Keratinocyte (primary cell): Measurements from ENCODE around the gene TRAP1. TPM values are rescaled to one million over a fixed set of nuclear protein-coding genes. Genes with fewer than 3 reads are reported as not detected.

ENCODE experiments used
- DNase-seq: peaks from one replicate; pipeline ENCODE4 v3.0.0-alpha.2; 2011; ENCODE audit warnings: low read depth, missing footprints, low spot score
- FAIRE-seq: peaks from 2 replicates; lab custom pipeline; 2011; peaks lifted over from hg19 to GRCh38; lab: Jason Lieb, UNC
- H2AFZ ChIP-seq: 2 replicates; pipeline ENCODE4 v1.6.0; 2012; ENCODE audit warnings: low read length, control low read depth, inconsistent platforms; ENCODE audit not compliant: control insufficient read depth
- H3K27ac ChIP-seq: 2 replicates; pipeline ENCODE4 v1.5.1; 2011; ENCODE audit warnings: low read length; ENCODE audit not compliant: control insufficient read depth, insufficient read depth
- H3K27me3 ChIP-seq: 3 replicates; pipeline ENCODE4 v1.6.0; 2011; ENCODE audit warnings: low read length; ENCODE audit not compliant: control insufficient read depth, insufficient read depth; ENCODE audit errors: extremely low read depth
- H3K36me3 ChIP-seq, 2 experiments: 2 replicates in 1 of 2; 3 replicates in 1 of 2; pipeline ENCODE4 v1.5.1; 2011; ENCODE audit warnings: low read length in 2 of 2, mild to moderate bottlenecking in 1 of 2; ENCODE audit not compliant: control insufficient read depth in 2 of 2, insufficient read depth in 2 of 2; ENCODE audit errors: extremely low read depth in 1 of 2
- H3K4me1 ChIP-seq: 3 replicates; pipeline ENCODE4 v1.5.1; 2011; ENCODE audit warnings: low read length; ENCODE audit not compliant: control insufficient read depth, insufficient read depth; ENCODE audit errors: extremely low read depth
- H3K4me2 ChIP-seq: 3 replicates; pipeline ENCODE4 v1.6.0; 2011; ENCODE audit warnings: low read depth, low read length; ENCODE audit not compliant: control insufficient read depth, insufficient read depth; ENCODE audit errors: extremely low read depth
- H3K4me3 ChIP-seq, 3 experiments: fragments of 200-600 bp in 1 of 3; sonication (generic) in 1 of 3; 2 replicates in 2 of 3; 3 replicates in 1 of 3; pipeline ENCODE4 v1.5.1; 2011 to 2016; ENCODE audit warnings: low read length in 3 of 3, mild to moderate bottlenecking in 3 of 3, control low read depth in 2 of 3, inconsistent platforms in 1 of 3, low read depth in 1 of 3, mixed read lengths in 1 of 3, mixed run types in 1 of 3, moderate library complexity in 1 of 3; ENCODE audit not compliant: control insufficient read depth in 2 of 3, insufficient read depth in 2 of 3; ENCODE audit errors: extremely low read depth in 1 of 3
- H3K79me2 ChIP-seq: 2 replicates; pipeline ENCODE4 v1.6.0; 2012; ENCODE audit warnings: low read length; ENCODE audit not compliant: control insufficient read depth, insufficient read depth
- H3K9ac ChIP-seq: 3 replicates; pipeline ENCODE4 v1.6.0; 2011; ENCODE audit warnings: low read length; ENCODE audit not compliant: control insufficient read depth, insufficient read depth; ENCODE audit errors: extremely low read depth
- H3K9me1 ChIP-seq: 3 replicates; pipeline ENCODE4 v1.6.0; 2011; ENCODE audit warnings: low read length; ENCODE audit not compliant: control insufficient read depth, insufficient read depth; ENCODE audit errors: extremely low read depth
- H3K9me3 ChIP-seq: 2 replicates; pipeline ENCODE4 v1.5.1; 2012; ENCODE audit warnings: low read depth, low read length; ENCODE audit not compliant: control insufficient read depth
- H4K20me1 ChIP-seq: 3 replicates; pipeline ENCODE4 v1.6.0; 2011; ENCODE audit warnings: low read length; ENCODE audit not compliant: control insufficient read depth, insufficient read depth; ENCODE audit errors: extremely low read depth
- EZH2 ChIP-seq: IDR thresholded peaks from one replicate; pipeline ENCODE4 v1.6.1; 2012; ENCODE audit warnings: inconsistent platforms, mild to moderate bottlenecking, low read length, moderate library complexity
- dilution Hi-C: fragments of 300-500 bp; cut with MboI; formaldehyde crosslinking; loops from one replicate; pipeline ENCODE4 v1.7.0; 2020; ENCODE audit warnings: low sequenced_read_pairs; ENCODE audit not compliant: extremely low pct_ligation_motif_present
- polyA plus RNA-seq, 5 experiments: library from polyadenylated mRNA; depleted of rRNA in 3 of 5; stranded (reverse) in 3 of 5; stranded (forward) in 1 of 5; unstranded in 1 of 5; fragments of >200 nt; gene quantifications; 1 replicate in 1 of 5; 2 replicates in 3 of 5; 3 replicates in 1 of 5; pipeline versions ENCODE4 v1.2.1 to v1.2.3, GENCODE V29; 2011 to 2012; ENCODE audit warnings: missing spikeins in 2 of 5, low read depth in 1 of 5, low replicate concordance in 1 of 5
- TF ChIP-seq, protein P1 (sequence below), 3 experiments: IDR thresholded peaks in 1 of 3; conservative IDR thresholded peaks in 1 of 3; optimal IDR thresholded peaks in 1 of 3; 2 replicates in 2 of 3; 3 replicates in 1 of 3; pipeline versions ENCODE3 to v1.5.1; 2011; ENCODE audit warnings: low read length in 3 of 3, mild to moderate bottlenecking in 3 of 3, moderate library complexity in 2 of 3, control low read depth in 1 of 3, inconsistent platforms in 1 of 3; ENCODE audit not compliant: insufficient read depth in 2 of 3; ENCODE audit errors: extremely low read depth in 1 of 3

Gene TRAP1
- polyA plus RNA-seq, 1 donor (not counting 4 experiments of a cell fraction or from before 2014, with no cell fraction given): 106 TPM

DNA sequence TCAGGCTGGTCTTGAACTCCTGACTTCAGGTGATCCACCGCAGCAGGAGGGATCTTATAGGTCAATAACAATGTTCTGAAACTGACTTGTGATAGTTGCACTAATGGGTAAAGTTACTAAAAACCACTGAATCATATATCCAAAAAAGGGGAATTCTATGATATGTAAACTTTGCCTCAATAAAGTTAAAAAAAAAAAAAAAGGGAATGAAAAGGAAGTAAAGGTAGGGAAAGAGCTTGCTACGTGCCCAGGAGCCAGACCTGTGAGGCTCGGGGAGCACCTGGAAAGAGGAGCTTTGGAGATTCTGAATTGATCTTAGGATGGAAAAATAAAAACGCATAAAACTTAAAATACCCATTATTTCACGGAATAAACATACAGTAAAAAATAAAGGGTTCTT, 20.8 kb upstream of the TRAP1 start:
- Histone ChIP-seq H3K27me3 (no peaks in the 10 kb centered on the region), H3K9ac (no peak overlapping the region), H2AFZ (no peak overlapping the region), H3K4me3 (no peak overlapping the region), H3K9me1 (no peaks in the 10 kb centered on the region), H4K20me1 (no peaks in the 10 kb centered on the region), H3K79me2 (no peaks in the 10 kb centered on the region), H3K4me1 (no peaks in the 10 kb centered on the region), H3K9me3 (no peaks in the 10 kb centered on the region), H3K27ac (no peak overlapping the region), H3K4me2 (no peak overlapping the region), H3K36me3 (peaks cover 32 to 43% of the 10 kb centered on the region in 2 experiments)
- DNase-seq (no peak), FAIRE-seq (no peak)
- TF ChIP-seq, protein P1, sequence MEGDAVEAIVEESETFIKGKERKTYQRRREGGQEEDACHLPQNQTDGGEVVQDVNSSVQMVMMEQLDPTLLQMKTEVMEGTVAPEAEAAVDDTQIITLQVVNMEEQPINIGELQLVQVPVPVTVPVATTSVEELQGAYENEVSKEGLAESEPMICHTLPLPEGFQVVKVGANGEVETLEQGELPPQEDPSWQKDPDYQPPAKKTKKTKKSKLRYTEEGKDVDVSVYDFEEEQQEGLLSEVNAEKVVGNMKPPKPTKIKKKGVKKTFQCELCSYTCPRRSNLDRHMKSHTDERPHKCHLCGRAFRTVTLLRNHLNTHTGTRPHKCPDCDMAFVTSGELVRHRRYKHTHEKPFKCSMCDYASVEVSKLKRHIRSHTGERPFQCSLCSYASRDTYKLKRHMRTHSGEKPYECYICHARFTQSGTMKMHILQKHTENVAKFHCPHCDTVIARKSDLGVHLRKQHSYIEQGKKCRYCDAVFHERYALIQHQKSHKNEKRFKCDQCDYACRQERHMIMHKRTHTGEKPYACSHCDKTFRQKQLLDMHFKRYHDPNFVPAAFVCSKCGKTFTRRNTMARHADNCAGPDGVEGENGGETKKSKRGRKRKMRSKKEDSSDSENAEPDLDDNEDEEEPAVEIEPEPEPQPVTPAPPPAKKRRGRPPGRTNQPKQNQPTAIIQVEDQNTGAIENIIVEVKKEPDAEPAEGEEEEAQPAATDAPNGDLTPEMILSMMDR (optimal IDR thresholded peaks at IDR 0.05 in 1 of 3, IDR thresholded peaks at IDR 0.05 in 1 of 3, conservative IDR thresholded peaks at IDR 0.05 in 1 of 3; ENCODE audit: extremely low read depth in 1 of 3, insufficient read depth in 2 of 3, low read length in 3 of 3): no peak
- no peak for TF ChIP-seq EZH2
- dilution Hi-C loops: no loop called here

DNA sequence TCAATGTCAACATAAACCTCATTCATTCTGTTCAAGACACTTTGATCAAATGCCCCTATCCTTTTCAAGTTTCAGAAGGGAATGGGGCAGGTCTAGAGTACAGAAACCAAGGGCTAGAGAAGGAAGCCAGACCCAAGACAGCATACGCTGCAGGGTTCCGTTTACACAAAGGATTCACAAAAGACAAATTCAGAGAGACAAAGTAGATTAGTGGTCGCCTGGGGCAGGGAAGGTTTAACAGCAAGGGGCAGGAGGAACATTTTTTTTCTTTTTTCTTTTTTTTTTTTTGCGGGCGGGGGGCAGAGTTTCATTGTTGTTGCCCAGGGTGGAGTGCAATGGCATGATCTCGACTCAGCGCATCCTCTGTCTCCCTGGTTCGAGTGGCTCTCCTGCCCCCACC, 19.9 kb upstream of the TRAP1 start:
- Histone ChIP-seq H3K9me1 (no peaks in the 10 kb centered on the region), H3K9me3 (no peaks in the 10 kb centered on the region), H4K20me1 (no peaks in the 10 kb centered on the region), H3K4me1 (no peaks in the 10 kb centered on the region), H3K27me3 (no peaks in the 10 kb centered on the region), H3K4me2 (no peak overlapping the region), H3K27ac (no peak overlapping the region), H3K79me2 (no peaks in the 10 kb centered on the region), H3K9ac (no peak overlapping the region), H3K4me3 (no peak overlapping the region), H3K36me3 (peaks cover 28 to 36% of the 10 kb centered on the region in 2 experiments), H2AFZ (no peak overlapping the region)
- FAIRE-seq (no peak), DNase-seq (no peak)
- TF ChIP-seq, protein P1 (optimal IDR thresholded peaks at IDR 0.05 in 1 of 3, IDR thresholded peaks at IDR 0.05 in 1 of 3, conservative IDR thresholded peaks at IDR 0.05 in 1 of 3; ENCODE audit: extremely low read depth in 1 of 3, insufficient read depth in 2 of 3, low read length in 3 of 3): no peak
- TF ChIP-seq EZH2: no peak
- dilution Hi-C loops: no loop called here
